SK-N-SH treated with all-trans-retinoic acid at 6 μM for 48 hours (cell line): Measurements from ENCODE around the gene PRKCB.

Experiments
- ATAC-seq: fragments of 200-7000 bp; cut with Tn5 transposase; 3 replicates; pipeline ENCODE4 v1.9.1; 2020; ENCODE audit warnings: mild to moderate bottlenecking, moderate library complexity
- ARNTL ChIP-seq: fragments of 450-650 bp; formaldehyde crosslinking; IDR thresholded peaks from 2 replicates; pipeline ENCODE4 v1.5.0; 2020; ENCODE audit warnings: low read depth, mild to moderate bottlenecking, moderate library complexity, borderline replicate concordance
- BACH2 ChIP-seq: fragments of 250-450 bp; sonication (Bioruptor Pico); IDR thresholded peaks from 2 replicates; pipeline ENCODE4 v1.9.0; 2021; ENCODE audit warnings: mild to moderate bottlenecking, borderline replicate concordance
- CREB5 ChIP-seq: fragments of 250-450 bp; sonication (Bioruptor Pico); IDR thresholded peaks from 2 replicates; pipeline ENCODE4 v1.5.1; 2020; ENCODE audit warnings: low read depth, mild to moderate bottlenecking, moderate library complexity
- CSDC2 ChIP-seq: fragments of 250-450 bp; sonication (Bioruptor Pico); IDR thresholded peaks from 2 replicates; pipeline ENCODE4 v1.5.0; 2020; ENCODE audit warnings: mild to moderate bottlenecking, moderate library complexity
- CSRNP3 ChIP-seq: fragments of 250-450 bp; sonication (Bioruptor Pico); IDR thresholded peaks from 2 replicates; pipeline ENCODE4 v1.5.1; 2021; ENCODE audit warnings: mild to moderate bottlenecking, moderate library complexity
- GLIS3 ChIP-seq: fragments of 250-450 bp; sonication (Bioruptor Pico); IDR thresholded peaks from 2 replicates; pipeline ENCODE4 v1.5.0; 2020; ENCODE audit warnings: mild to moderate bottlenecking, moderate library complexity
- ISL1 ChIP-seq: fragments of 250-450 bp; sonication (Bioruptor Pico); IDR thresholded peaks from 2 replicates; pipeline ENCODE4 v2.1.2; 2022; ENCODE audit warnings: mild to moderate bottlenecking, moderate library complexity
- OSR1 ChIP-seq: fragments of 250-450 bp; sonication (Bioruptor Pico); IDR thresholded peaks from 2 replicates; pipeline ENCODE4 v1.8.0; 2022; ENCODE audit warnings: moderate library complexity, mild to moderate bottlenecking, inconsistent platforms
- RARB ChIP-seq: fragments of 250-450 bp; sonication (Bioruptor Pico); IDR thresholded peaks from 2 replicates; pipeline ENCODE4 v1.8.0; 2021; ENCODE audit warnings: mild to moderate bottlenecking, moderate library complexity
- SNAI2 ChIP-seq: fragments of 250-450 bp; sonication (Bioruptor Pico); IDR thresholded peaks from 2 replicates; pipeline ENCODE4 v1.5.0; 2020; ENCODE audit warnings: mild to moderate bottlenecking, moderate library complexity
- TCF4 ChIP-seq: fragments of 250-450 bp; sonication (Bioruptor Pico); IDR thresholded peaks from 2 replicates; pipeline ENCODE4 v1.8.0; 2021; ENCODE audit warnings: mild to moderate bottlenecking, moderate library complexity, borderline replicate concordance
- TOX ChIP-seq: fragments of 250-450 bp; sonication (Bioruptor Pico); IDR thresholded peaks from 2 replicates; pipeline ENCODE4 v1.8.0; 2021; ENCODE audit warnings: mild to moderate bottlenecking, moderate library complexity, borderline replicate concordance
- TSHZ2 ChIP-seq: fragments of 250-450 bp; sonication (Bioruptor Pico); IDR thresholded peaks from 2 replicates; pipeline ENCODE4 v1.5.0; 2020; ENCODE audit warnings: mild to moderate bottlenecking, moderate library complexity
- ZC3H10 ChIP-seq: fragments of 250-450 bp; sonication (Bioruptor Pico); IDR thresholded peaks from 2 replicates; pipeline ENCODE4 v1.5.1; 2021; ENCODE audit warnings: mild to moderate bottlenecking, moderate library complexity
- ZFP30 ChIP-seq: fragments of 450-650 bp; formaldehyde crosslinking; IDR thresholded peaks from 2 replicates; pipeline ENCODE4 v1.5.0; 2022; ENCODE audit warnings: mild to moderate bottlenecking, moderate library complexity
- ZNF565 ChIP-seq: fragments of 450-650 bp; formaldehyde crosslinking; conservative IDR thresholded peaks from 2 replicates; pipeline ENCODE4 v1.5.0; 2020; ENCODE audit warnings: low read depth, mild to moderate bottlenecking, moderate library complexity
- ZNF8 ChIP-seq: fragments of 450-650 bp; formaldehyde crosslinking; IDR thresholded peaks from 2 replicates; pipeline ENCODE4 v1.5.0; 2020; ENCODE audit warnings: mild to moderate bottlenecking, moderate library complexity
- TF ChIP-seq, protein P1 (sequence below): fragments of 250-450 bp; sonication (Bioruptor Pico); IDR thresholded peaks from 2 replicates; pipeline ENCODE4 v1.8.0; 2020; ENCODE audit warnings: mild to moderate bottlenecking, moderate library complexity, borderline replicate concordance
- TF ChIP-seq, protein P2 (sequence below): fragments of 250-450 bp; sonication (Bioruptor Pico); IDR thresholded peaks from 2 replicates; pipeline ENCODE4 v1.8.0; 2021; ENCODE audit warnings: low read depth, mild to moderate bottlenecking, moderate library complexity, borderline replicate concordance

The PRKCB gene

DNA sequence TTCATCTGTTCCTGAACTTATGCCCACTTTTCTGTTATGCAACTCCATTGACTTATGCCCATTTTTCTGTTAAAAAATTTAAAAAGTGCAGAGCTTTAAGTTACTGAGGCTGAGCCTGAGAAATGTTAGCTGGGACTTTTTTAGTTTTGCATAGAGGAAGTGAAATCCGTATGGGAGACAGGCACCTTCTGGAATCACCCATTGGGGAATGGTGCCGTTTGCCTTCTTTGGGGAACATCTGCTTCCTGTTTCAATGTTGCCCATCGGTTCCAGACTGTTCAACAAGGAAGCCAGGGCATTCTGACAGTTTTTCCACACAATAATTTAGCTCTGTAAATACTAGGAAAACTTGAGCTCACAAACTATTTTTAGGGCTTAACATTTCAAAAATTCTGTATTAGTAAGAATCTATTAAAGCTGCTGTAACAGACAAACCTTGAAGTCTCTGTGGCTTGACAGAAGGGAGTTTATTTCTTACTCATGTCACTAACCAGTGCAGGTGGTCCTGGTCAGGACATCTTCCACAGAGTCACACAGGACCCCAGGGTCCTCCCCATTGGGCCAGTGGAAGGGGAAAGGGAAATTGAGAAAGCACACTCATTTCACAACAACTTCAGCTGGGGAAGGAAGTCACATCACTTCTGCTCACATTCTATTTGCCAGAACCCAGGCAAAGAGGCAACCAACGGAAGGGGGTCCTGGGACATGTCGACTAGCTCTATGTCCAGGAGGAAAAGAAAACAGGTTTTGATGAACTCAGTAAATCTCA is 17.2 kb downstream of the PRKCB start:
- ATAC-seq = no peak
- TF ChIP-seq ISL1 (CRISPR knock-in tag) = no peak
- no peak for TF ChIP-seq TCF4
- no peak for TF ChIP-seq SNAI2 (CRISPR knock-in tag)
- TF ChIP-seq CSDC2 (CRISPR knock-in tag) = no peak
- TF ChIP-seq BACH2 (CRISPR knock-in tag) = no peak
- TF ChIP-seq ZC3H10 (CRISPR knock-in tag) = no peak
- no peak for TF ChIP-seq OSR1
- TF ChIP-seq TSHZ2 (CRISPR knock-in tag) = no peak
- no peak for TF ChIP-seq CREB5 (CRISPR knock-in tag)
- TF ChIP-seq, protein P1, sequence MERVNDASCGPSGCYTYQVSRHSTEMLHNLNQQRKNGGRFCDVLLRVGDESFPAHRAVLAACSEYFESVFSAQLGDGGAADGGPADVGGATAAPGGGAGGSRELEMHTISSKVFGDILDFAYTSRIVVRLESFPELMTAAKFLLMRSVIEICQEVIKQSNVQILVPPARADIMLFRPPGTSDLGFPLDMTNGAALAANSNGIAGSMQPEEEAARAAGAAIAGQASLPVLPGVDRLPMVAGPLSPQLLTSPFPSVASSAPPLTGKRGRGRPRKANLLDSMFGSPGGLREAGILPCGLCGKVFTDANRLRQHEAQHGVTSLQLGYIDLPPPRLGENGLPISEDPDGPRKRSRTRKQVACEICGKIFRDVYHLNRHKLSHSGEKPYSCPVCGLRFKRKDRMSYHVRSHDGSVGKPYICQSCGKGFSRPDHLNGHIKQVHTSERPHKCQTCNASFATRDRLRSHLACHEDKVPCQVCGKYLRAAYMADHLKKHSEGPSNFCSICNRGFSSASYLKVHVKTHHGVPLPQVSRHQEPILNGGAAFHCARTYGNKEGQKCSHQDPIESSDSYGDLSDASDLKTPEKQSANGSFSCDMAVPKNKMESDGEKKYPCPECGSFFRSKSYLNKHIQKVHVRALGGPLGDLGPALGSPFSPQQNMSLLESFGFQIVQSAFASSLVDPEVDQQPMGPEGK = no peak
- no peak for TF ChIP-seq ZNF8 (CRISPR knock-in tag)
- TF ChIP-seq ARNTL = no peak
- no peak for TF ChIP-seq CSRNP3
- no peak for TF ChIP-seq RARB (CRISPR knock-in tag)
- TF ChIP-seq, protein P2, sequence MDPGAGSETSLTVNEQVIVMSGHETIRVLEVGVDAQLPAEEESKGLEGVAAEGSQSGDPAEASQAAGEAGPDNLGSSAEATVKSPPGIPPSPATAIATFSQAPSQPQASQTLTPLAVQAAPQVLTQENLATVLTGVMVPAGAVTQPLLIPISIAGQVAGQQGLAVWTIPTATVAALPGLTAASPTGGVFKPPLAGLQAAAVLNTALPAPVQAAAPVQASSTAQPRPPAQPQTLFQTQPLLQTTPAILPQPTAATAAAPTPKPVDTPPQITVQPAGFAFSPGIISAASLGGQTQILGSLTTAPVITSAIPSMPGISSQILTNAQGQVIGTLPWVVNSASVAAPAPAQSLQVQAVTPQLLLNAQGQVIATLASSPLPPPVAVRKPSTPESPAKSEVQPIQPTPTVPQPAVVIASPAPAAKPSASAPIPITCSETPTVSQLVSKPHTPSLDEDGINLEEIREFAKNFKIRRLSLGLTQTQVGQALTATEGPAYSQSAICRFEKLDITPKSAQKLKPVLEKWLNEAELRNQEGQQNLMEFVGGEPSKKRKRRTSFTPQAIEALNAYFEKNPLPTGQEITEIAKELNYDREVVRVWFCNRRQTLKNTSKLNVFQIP = no peak

DNA sequence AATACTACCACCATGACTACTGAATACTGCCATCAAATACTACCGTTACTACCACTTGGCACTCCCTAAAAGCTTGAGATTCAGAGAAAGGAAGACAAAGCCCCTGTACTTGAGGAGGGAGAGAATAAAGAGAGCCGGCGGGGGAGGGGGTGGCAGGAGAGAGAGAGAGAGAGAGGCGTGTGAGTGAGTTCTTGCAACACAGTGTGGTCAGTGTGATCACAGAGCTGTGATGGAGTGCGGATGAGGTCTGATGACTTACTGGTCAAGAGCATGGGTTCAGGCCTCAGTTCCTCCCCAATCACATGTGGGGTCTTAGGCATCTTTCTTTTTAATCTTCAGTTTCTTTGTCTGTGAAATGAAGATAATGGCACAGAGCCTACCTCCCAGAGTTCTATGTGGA is 19.2 kb downstream of the PRKCB start:
- ATAC-seq = no peak
- TF ChIP-seq CSRNP3 (no peak), SNAI2 (CRISPR knock-in tag) (no peak), ZNF8 (CRISPR knock-in tag) (no peak), OSR1 (no peak), TCF4 (no peak), ISL1 (CRISPR knock-in tag) (no peak), RARB (CRISPR knock-in tag) (no peak), GLIS3 (CRISPR knock-in tag) (no peak), TOX (CRISPR knock-in tag) (no peak), ZC3H10 (CRISPR knock-in tag) (no peak), ZFP30 (no peak), ZNF565 (CRISPR knock-in tag) (no peak)
- TF ChIP-seq, protein P2 = no peak
- TF ChIP-seq, all 23 proteins: peak for 0
